ENCODE measurements around the gene PEX26.

PEX26 gene

DNA sequence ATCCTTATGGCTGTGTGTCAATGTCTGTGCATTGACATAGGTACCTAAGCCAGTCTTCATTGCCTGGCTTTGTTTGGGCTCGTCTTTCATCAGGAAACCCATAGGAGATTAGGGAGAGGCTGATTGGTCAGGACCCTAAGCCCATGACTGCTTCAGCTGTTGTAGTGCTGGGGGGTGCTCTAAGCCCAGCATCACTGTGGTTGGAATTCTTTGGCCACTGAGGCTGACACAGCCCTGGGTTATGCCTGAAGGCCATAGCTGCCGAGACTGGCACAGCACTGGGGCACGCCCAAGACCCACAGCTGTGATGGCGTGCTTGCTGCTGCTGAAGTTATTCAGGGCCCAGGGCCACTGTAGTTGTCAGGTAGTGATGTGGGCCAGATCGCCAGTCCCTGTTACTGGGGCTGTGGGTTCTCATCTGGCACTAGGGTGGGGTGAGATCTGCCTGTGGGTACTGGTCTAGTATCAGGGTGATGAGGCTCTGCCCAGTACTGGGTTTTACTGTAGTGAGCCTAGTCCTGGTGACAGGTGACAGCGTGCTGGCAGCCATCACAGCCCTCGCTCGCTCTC is 77.1 kb downstream of the PEX26 start:
- H3K27me3 ChIP-seq = peaks cover 22% of the 10 kb centered on the region
- TF ChIP-seq, protein P1, sequence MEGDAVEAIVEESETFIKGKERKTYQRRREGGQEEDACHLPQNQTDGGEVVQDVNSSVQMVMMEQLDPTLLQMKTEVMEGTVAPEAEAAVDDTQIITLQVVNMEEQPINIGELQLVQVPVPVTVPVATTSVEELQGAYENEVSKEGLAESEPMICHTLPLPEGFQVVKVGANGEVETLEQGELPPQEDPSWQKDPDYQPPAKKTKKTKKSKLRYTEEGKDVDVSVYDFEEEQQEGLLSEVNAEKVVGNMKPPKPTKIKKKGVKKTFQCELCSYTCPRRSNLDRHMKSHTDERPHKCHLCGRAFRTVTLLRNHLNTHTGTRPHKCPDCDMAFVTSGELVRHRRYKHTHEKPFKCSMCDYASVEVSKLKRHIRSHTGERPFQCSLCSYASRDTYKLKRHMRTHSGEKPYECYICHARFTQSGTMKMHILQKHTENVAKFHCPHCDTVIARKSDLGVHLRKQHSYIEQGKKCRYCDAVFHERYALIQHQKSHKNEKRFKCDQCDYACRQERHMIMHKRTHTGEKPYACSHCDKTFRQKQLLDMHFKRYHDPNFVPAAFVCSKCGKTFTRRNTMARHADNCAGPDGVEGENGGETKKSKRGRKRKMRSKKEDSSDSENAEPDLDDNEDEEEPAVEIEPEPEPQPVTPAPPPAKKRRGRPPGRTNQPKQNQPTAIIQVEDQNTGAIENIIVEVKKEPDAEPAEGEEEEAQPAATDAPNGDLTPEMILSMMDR (IDR thresholded peaks at IDR 0.05; ENCODE audit: low read depth, low read length) = no peak
- H3K4me3 ChIP-seq (ENCODE audit: low read depth, low read length) = no peak overlapping the region
- H3K4me1 ChIP-seq = no peaks in the 10 kb centered on the region
- no peak for DNase-seq
- no peaks in the 10 kb centered on the region for H3K36me3 ChIP-seq
- H3K9me3 ChIP-seq = no peaks in the 10 kb centered on the region

Measured in BE2C (cell line).